ENCODE measurements around the gene KIRREL1.

The KIRREL1 gene

DNA sequence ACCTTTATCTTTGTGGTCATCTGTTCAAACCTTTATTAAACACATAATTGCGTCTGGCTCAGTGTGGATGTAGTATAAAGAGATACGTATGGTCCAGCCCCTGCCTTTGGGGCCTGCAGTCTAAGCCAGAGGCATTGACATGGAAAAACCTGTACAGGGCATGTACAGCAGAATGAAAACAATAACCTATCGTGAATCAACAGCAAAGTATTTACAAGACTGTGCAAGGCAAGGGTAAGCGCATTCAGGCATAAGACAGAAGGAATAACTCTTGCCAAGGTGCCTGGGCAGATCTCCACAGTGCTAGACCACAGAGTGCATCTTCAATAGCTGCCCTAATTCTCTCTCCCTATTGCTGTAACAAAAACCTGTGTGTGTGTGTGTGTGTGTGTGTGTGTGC, 35.5 kb downstream of the KIRREL1 start:
- Histone ChIP-seq H3K4me3 (ENCODE audit: low read depth, low read length, poor library complexity, severe bottlenecking) (no peak overlapping the region), H3K36me3 (ENCODE audit: insufficient read depth, low read length) (no peaks in the 10 kb centered on the region), H3K9me2 (ENCODE audit: low read depth, low read length) (no peaks in the 10 kb centered on the region), H3K27me3 (ENCODE audit: insufficient read depth, low read length) (no peaks in the 10 kb centered on the region), H4K20me1 (ENCODE audit: insufficient read depth, low read length) (no peaks in the 10 kb centered on the region), H3K9me3 (ENCODE audit: low read length) (no peaks in the 10 kb centered on the region), H2AFZ (ENCODE audit: low read length) (no peak overlapping the region), H3K4me2 (ENCODE audit: low read length) (no peak overlapping the region), H3K4me1 (ENCODE audit: insufficient read depth, low read length, severe bottlenecking) (no peaks in the 10 kb centered on the region), H3K79me2 (ENCODE audit: insufficient read depth, low read length) (no peaks in the 10 kb centered on the region), H3F3A (ENCODE audit: insufficient read depth, low read length) (no peaks in the 10 kb centered on the region), H3K27ac (ENCODE audit: low read depth, low read length, poor library complexity, severe bottlenecking) (no peak overlapping the region), H3K9ac (ENCODE audit: low read length) (no peak overlapping the region)
- no peak for TF ChIP-seq CTCF (IDR thresholded peaks at IDR 0.05; ENCODE audit: low read length)
- no peak for TF ChIP-seq EZH2 (IDR thresholded peaks at IDR 0.05; ENCODE audit: borderline replicate concordance, low read length)

GRCh38 chr1:158035014-158035413, 41.6 kb downstream of the KIRREL1 start:
- Histone ChIP-seq H3K4me1 (ENCODE audit: insufficient read depth, low read length, severe bottlenecking) (no peaks in the 10 kb centered on the region), H3K27me3 (ENCODE audit: insufficient read depth, low read length) (no peaks in the 10 kb centered on the region), H3K9ac (ENCODE audit: low read length) (no peak overlapping the region), H2AFZ (ENCODE audit: low read length) (no peak overlapping the region), H3F3A (ENCODE audit: insufficient read depth, low read length) (no peaks in the 10 kb centered on the region), H3K36me3 (ENCODE audit: insufficient read depth, low read length) (no peaks in the 10 kb centered on the region), H4K20me1 (ENCODE audit: insufficient read depth, low read length) (no peaks in the 10 kb centered on the region), H3K27ac (ENCODE audit: low read depth, low read length, poor library complexity, severe bottlenecking) (no peak overlapping the region), H3K9me3 (ENCODE audit: low read length) (no peaks in the 10 kb centered on the region), H3K9me2 (ENCODE audit: low read depth, low read length) (no peaks in the 10 kb centered on the region), H3K4me3 (ENCODE audit: low read depth, low read length, poor library complexity, severe bottlenecking) (no peak overlapping the region), H3K4me2 (ENCODE audit: low read length) (no peak overlapping the region), H3K79me2 (ENCODE audit: insufficient read depth, low read length) (no peaks in the 10 kb centered on the region)
- TF ChIP-seq CTCF (IDR thresholded peaks at IDR 0.05; ENCODE audit: low read length) (no peak), EZH2 (IDR thresholded peaks at IDR 0.05; ENCODE audit: borderline replicate concordance, low read length) (no peak)

- no peaks in the 10 kb centered on the region for H3F3A ChIP-seq (ENCODE audit: insufficient read depth, low read length)
Observed at GRCh38 chr1:158035976-158036583, 42.6 kb downstream of the KIRREL1 start.

More at GRCh38 chr1:158035976-158036583, 42.6 kb downstream of the KIRREL1 start:
- Histone ChIP-seq H3K9me2 (ENCODE audit: low read depth, low read length) (no peaks in the 10 kb centered on the region), H3K9ac (ENCODE audit: low read length) (no peak overlapping the region), H3K79me2 (ENCODE audit: insufficient read depth, low read length) (no peaks in the 10 kb centered on the region), H3K27ac (ENCODE audit: low read depth, low read length, poor library complexity, severe bottlenecking) (no peak overlapping the region), H3K4me1 (ENCODE audit: insufficient read depth, low read length, severe bottlenecking) (no peaks in the 10 kb centered on the region), H3K36me3 (ENCODE audit: insufficient read depth, low read length) (no peaks in the 10 kb centered on the region), H4K20me1 (ENCODE audit: insufficient read depth, low read length) (no peaks in the 10 kb centered on the region), H3K4me2 (ENCODE audit: low read length) (no peak overlapping the region), H3K27me3 (ENCODE audit: insufficient read depth, low read length) (no peaks in the 10 kb centered on the region), H3K4me3 (ENCODE audit: low read depth, low read length, poor library complexity, severe bottlenecking) (no peak overlapping the region), H2AFZ (ENCODE audit: low read length) (no peak overlapping the region), H3K9me3 (ENCODE audit: low read length) (no peaks in the 10 kb centered on the region)
- TF ChIP-seq CTCF (IDR thresholded peaks at IDR 0.05; ENCODE audit: low read length), result peak; percentile 57
- TF ChIP-seq EZH2 (IDR thresholded peaks at IDR 0.05; ENCODE audit: borderline replicate concordance, low read length), result no peak
